Left ventricle myocardium inferior (tissue), 1 donor: ENCODE data around the gene MACO1. TPM values are rescaled to one million over a fixed set of nuclear protein-coding genes. Genes with fewer than 3 reads are reported as not detected.
"Not testable (repeated sequence)": the region's sequence is repeated elsewhere in the genome, so short reads cannot be mapped to it uniquely, and the experiment has no call there.

Source experiments
- DNase-seq: peaks from one replicate; pipeline ENCODE4 v3.0.0-alpha.2; 2020
- H3K27ac ChIP-seq: fragments of 200-600 bp; replicated peaks from 2 replicates; pipeline ENCODE4 v1.8.0; 2021
- H3K27me3 ChIP-seq: fragments of 200-600 bp; 2 replicates; pipeline ENCODE4 v1.8.0; 2021; ENCODE audit warnings: low read depth
- H3K36me3 ChIP-seq: fragments of 200-600 bp; 2 replicates; pipeline ENCODE4 v1.8.0; 2021
- H3K4me1 ChIP-seq: fragments of 200-600 bp; 2 replicates; pipeline ENCODE4 v1.8.0; 2021
- H3K4me3 ChIP-seq: fragments of 200-600 bp; 2 replicates; pipeline ENCODE4 v1.8.0; 2021; ENCODE audit warnings: mild to moderate bottlenecking, moderate library complexity
- H3K9me3 ChIP-seq: fragments of 200-600 bp; replicated peaks from 2 replicates; pipeline ENCODE4 v1.8.0; 2021
- intact Hi-C: fragments of 100-400 bp; cut with micrococcal nuclease; formaldehyde crosslinking; loops from one replicate; pipeline ENCODE4 v1.11.0; 2022
- total RNA-seq: library from RNA; stranded (reverse); fragmentation: NEBNext Ultra II Directional; extraction: Animal tissue kit (Norgen Biotek cat#: 25700); gene quantifications from one replicate; pipeline ENCODE4 v1.2.1, GENCODE V29; 2021
- TF ChIP-seq, protein P1 (sequence below): fragments of 200-600 bp; IDR thresholded peaks from 2 replicates; pipeline ENCODE4 v1.8.0; 2021; ENCODE audit warnings: antibody characterized with exemption, mild to moderate bottlenecking, borderline replicate concordance
- donor health status: DM: no; HTN: yes; CAD: no; lungs with severe emphysema.

The MACO1 gene
- total RNA-seq, 1 donor from 2014 or later: 12.9 TPM

- Histone ChIP-seq H3K27ac (no peak overlapping the region), H3K36me3 (no peaks in the 10 kb centered on the region), H3K4me1 (peaks cover 48% of the 10 kb centered on the region), H3K4me3 (no peak overlapping the region), H3K9me3 (no peaks in the 10 kb centered on the region), H3K27me3 (no peaks in the 10 kb centered on the region)
- intact Hi-C loops: no loop called here
- DNase-seq: no peak
- TF ChIP-seq, protein P1, sequence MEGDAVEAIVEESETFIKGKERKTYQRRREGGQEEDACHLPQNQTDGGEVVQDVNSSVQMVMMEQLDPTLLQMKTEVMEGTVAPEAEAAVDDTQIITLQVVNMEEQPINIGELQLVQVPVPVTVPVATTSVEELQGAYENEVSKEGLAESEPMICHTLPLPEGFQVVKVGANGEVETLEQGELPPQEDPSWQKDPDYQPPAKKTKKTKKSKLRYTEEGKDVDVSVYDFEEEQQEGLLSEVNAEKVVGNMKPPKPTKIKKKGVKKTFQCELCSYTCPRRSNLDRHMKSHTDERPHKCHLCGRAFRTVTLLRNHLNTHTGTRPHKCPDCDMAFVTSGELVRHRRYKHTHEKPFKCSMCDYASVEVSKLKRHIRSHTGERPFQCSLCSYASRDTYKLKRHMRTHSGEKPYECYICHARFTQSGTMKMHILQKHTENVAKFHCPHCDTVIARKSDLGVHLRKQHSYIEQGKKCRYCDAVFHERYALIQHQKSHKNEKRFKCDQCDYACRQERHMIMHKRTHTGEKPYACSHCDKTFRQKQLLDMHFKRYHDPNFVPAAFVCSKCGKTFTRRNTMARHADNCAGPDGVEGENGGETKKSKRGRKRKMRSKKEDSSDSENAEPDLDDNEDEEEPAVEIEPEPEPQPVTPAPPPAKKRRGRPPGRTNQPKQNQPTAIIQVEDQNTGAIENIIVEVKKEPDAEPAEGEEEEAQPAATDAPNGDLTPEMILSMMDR: no peak
Measured at GRCh38 chr1:25439287-25439686, 8.6 kb downstream of the MACO1 start.

GRCh38 chr1:25442178-25442577, 11.5 kb downstream of the MACO1 start:
- DNase-seq: no peak
- intact Hi-C loops: no loop called here
- Histone ChIP-seq H3K4me3 (no peak overlapping the region), H3K9me3 (no peaks in the 10 kb centered on the region), H3K36me3 (peaks cover 1% of the 10 kb centered on the region), H3K27ac (no peak overlapping the region), H3K4me1 (peaks cover 31% of the 10 kb centered on the region), H3K27me3 (no peaks in the 10 kb centered on the region)
- TF ChIP-seq, protein P1: no peak

GRCh38 chr1:25443030-25443699, 12.5 kb downstream of the MACO1 start:
- no peak overlapping the region for H3K4me3 ChIP-seq
- H3K27ac ChIP-seq: no peak overlapping the region
- H3K36me3 ChIP-seq: peaks cover 11% of the 10 kb centered on the region
- DNase-seq: no peak
- H3K4me1 ChIP-seq: peaks cover 30% of the 10 kb centered on the region
- TF ChIP-seq, protein P1: no peak
- H3K27me3 ChIP-seq: no peaks in the 10 kb centered on the region
- no peaks in the 10 kb centered on the region for H3K9me3 ChIP-seq
- intact Hi-C loops: no loop called here

DNA sequence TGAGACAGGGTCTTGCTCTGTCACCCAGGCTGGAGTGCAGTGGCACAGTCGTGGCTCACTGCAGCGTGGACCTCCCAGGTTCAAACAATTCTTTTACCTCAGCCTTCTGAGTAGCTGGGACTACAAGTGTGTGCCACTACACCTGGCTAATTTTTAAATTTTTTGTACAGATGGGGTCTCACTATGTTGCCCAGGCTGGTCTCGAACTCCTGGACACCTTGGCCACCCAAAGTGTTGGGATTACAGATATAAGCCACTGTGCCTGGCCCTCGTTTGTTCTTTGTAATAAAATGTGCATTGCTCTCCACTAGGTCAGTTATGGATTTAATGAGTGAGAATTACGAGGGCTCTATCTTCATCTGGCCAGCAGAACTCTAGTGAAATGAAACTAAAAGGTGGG, 13.9 kb downstream of the MACO1 start:
- Histone ChIP-seq H3K36me3 (peaks cover 23% of the 10 kb centered on the region), H3K4me1 (peaks cover 25% of the 10 kb centered on the region)
- H3K27ac ChIP-seq, H3K27me3 ChIP-seq, H3K4me3 ChIP-seq, DNase-seq, H3K9me3 ChIP-seq, intact Hi-C loops: not testable (repeated sequence)

- peaks cover 30% of the 10 kb centered on the region for H3K36me3 ChIP-seq
- no peak overlapping the region for H3K4me3 ChIP-seq
- no peak for DNase-seq
- TF ChIP-seq, protein P1: no peak
- H3K4me1 ChIP-seq: peaks cover 25% of the 10 kb centered on the region
- no peaks in the 10 kb centered on the region for H3K9me3 ChIP-seq
- intact Hi-C loops: no loop called here
- H3K27me3 ChIP-seq: no peaks in the 10 kb centered on the region
- no peak overlapping the region for H3K27ac ChIP-seq
Measured at GRCh38 chr1:25445993-25446538, 15.4 kb downstream of the MACO1 start.

DNA sequence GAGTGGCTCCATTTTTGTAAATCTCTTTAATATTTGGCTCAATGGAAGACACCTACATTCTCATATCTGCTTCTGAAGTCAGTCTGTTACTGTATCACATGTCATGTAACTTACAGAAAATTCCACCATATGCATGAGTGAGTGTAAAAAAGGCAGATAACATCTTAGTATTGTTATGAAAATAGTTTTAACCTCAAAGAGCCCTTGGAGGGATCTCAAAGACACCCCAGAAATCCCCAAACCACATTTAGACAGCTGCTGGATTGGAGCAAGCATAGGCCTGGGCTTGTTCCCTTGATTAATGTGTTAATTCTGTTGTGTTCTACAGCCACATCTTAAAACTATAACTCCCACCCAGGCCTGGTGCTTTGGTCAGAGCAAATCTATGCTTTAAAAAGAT, 16.9 kb downstream of the MACO1 start:
- intact Hi-C loops: no loop called here
- Histone ChIP-seq H3K36me3 (peaks cover 30% of the 10 kb centered on the region), H3K9me3 (no peaks in the 10 kb centered on the region), H3K27me3 (no peaks in the 10 kb centered on the region), H3K27ac (no peak overlapping the region), H3K4me3 (no peak overlapping the region), H3K4me1 (peaks cover 13% of the 10 kb centered on the region)
- TF ChIP-seq, protein P1: no peak
- DNase-seq: no peak
